GM12891 (cell line): ENCODE data around the gene IFT20.

Experiments
- POLR2A ChIP-seq: IDR thresholded peaks from 2 replicates; pipeline ENCODE4 v1.6.1; 2011; ENCODE audit warnings: low read depth, low read length, control low read depth
- POLR2AphosphoS5 ChIP-seq: IDR thresholded peaks from 2 replicates; pipeline ENCODE4 v1.6.1; 2011; ENCODE audit warnings: low read depth, low read length, control low read depth
- TAF1 ChIP-seq: IDR thresholded peaks from 2 replicates; pipeline ENCODE4 v1.6.1; 2011; ENCODE audit warnings: low read depth, low read length, control low read depth

- TF ChIP-seq POLR2AphosphoS5 = no peak
- no peak for TF ChIP-seq POLR2A
- no peak for TF ChIP-seq TAF1
These were observed 43.4 kb downstream of the IFT20 start for GRCh38 chr17:28291780-28292330.
